HFFc6 (cell line): Measurements from ENCODE around the gene EHBP1. TPM values are rescaled to one million over a fixed set of nuclear protein-coding genes. Genes with fewer than 3 reads are reported as not detected.

ENCODE experiments used
- DNase-seq: peaks from one replicate; pipeline ENCODE4 v3.0.0-alpha.2; 2018
- H3K27ac Mint-ChIP-seq: 2 replicates; pipeline ENCODE4 v1.8.0; 2020; ENCODE audit warnings: mild to moderate bottlenecking, mixed read lengths
- H3K27me3 Mint-ChIP-seq: 2 replicates; pipeline ENCODE4 v1.8.0; 2021; ENCODE audit warnings: mild to moderate bottlenecking, moderate library complexity, mixed read lengths; ENCODE audit not compliant: insufficient read depth
- H3K36me3 Mint-ChIP-seq: 2 replicates; pipeline ENCODE4 v1.8.0; 2021; ENCODE audit warnings: low read depth, mixed read lengths
- H3K4me1 Mint-ChIP-seq: 2 replicates; pipeline ENCODE4 v1.8.0; 2020; ENCODE audit warnings: low read depth, mixed read lengths
- H3K4me3 Mint-ChIP-seq: 2 replicates; pipeline ENCODE4 v1.8.0; 2020; ENCODE audit warnings: mild to moderate bottlenecking, moderate library complexity, mixed read lengths
- H3K9me3 Mint-ChIP-seq: 2 replicates; pipeline ENCODE4 v1.8.0; 2020; ENCODE audit warnings: mild to moderate bottlenecking, mixed read lengths
- total RNA-seq, 6 experiments: library from RNA; stranded (reverse); fragmentation: NEBNext Ultra II Directional; extraction: Animal tissue kit (Norgen Biotek cat#: 25700); gene quantifications; 2 replicates in 1 of 6; 3 replicates in 5 of 6; pipeline ENCODE4 v1.2.3, GENCODE V29; 2021
- TF ChIP-seq, protein P1 (sequence below): fragments of 200-600 bp; sonication (generic); IDR thresholded peaks from 2 replicates; pipeline ENCODE4 v1.5.0; 2021; ENCODE audit warnings: antibody characterized with exemption, mild to moderate bottlenecking

The EHBP1 gene
- total RNA-seq, 6 experiments from 2014 or later = 72.7 to 87.3 (median 80.6) TPM

DNA sequence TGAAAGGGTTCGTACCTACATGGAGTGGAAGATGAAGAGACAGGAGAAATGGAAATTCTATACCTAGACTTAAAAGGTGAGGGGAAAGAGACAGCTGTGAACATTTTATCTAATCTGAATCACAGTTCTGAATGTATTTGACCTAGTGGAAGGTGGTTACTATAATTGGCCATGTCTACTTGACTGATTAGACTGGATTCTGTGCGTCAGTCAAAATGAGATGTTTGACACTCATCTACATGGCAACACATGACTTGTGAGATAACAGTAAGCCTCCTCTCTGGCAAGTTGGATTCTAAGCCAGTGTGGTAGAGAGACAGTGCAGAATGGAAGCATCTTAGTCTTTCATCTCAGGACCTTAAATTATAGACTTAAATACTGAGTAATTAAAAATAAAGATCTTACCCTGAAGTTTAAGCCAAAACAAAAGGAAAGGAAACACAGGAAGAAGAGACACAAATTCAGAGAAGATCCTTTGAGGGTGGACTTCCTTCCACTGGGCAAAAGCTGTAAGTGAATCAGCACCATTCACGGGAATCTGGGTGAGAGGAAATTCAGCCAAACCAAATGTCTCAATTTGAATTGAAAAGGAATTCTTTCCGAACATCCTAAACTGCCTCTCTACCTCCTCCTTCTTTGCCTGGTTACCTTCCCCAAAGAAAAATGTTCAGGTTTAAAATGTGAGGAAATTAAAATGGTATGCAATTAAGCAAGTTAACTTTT is 121.6 kb downstream of the EHBP1 start:
- peaks cover 28% of the 10 kb centered on the region for H3K36me3 Mint-ChIP-seq
- no peak for DNase-seq
- no peaks in the 10 kb centered on the region for H3K27me3 Mint-ChIP-seq
- H3K9me3 Mint-ChIP-seq = no peaks in the 10 kb centered on the region; the same call in 1 of the 2 replicates
- peaks cover 41% of the 10 kb centered on the region for H3K4me1 Mint-ChIP-seq
- H3K27ac Mint-ChIP-seq = peak overlapping the region; percentile 67
- TF ChIP-seq, protein P1, sequence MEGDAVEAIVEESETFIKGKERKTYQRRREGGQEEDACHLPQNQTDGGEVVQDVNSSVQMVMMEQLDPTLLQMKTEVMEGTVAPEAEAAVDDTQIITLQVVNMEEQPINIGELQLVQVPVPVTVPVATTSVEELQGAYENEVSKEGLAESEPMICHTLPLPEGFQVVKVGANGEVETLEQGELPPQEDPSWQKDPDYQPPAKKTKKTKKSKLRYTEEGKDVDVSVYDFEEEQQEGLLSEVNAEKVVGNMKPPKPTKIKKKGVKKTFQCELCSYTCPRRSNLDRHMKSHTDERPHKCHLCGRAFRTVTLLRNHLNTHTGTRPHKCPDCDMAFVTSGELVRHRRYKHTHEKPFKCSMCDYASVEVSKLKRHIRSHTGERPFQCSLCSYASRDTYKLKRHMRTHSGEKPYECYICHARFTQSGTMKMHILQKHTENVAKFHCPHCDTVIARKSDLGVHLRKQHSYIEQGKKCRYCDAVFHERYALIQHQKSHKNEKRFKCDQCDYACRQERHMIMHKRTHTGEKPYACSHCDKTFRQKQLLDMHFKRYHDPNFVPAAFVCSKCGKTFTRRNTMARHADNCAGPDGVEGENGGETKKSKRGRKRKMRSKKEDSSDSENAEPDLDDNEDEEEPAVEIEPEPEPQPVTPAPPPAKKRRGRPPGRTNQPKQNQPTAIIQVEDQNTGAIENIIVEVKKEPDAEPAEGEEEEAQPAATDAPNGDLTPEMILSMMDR = no peak
- peak overlapping the region; percentile 60; the same call in 1 of the 2 replicates for H3K4me3 Mint-ChIP-seq

DNA sequence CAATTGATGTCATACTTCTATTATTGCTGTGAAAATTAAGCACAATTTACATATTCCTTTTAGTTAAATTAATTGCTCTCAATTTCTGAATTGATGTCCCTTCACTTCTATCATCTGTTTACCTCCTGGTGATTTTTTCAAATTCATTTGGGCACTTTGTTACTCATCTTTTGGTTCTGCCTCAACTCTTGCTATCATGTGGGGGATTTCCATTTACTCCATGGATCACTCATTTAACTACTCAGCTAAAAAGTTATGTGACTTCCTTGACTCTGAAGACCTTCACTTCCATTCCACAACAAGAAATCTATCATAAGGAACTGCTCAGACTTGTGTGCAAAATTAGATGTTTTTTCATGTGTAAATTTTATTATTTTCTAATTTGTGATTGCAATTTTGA is 126.2 kb downstream of the EHBP1 start:
- Mint-ChIP-seq H3K9me3 (no peaks in the 10 kb centered on the region; the same call in 1 of the 2 replicates), H3K36me3 (peaks cover 52% of the 10 kb centered on the region), H3K27me3 (no peaks in the 10 kb centered on the region), H3K27ac (no peak overlapping the region), H3K4me1 (peaks cover 7% of the 10 kb centered on the region), H3K4me3 (no peak overlapping the region)
- DNase-seq = no peak
- TF ChIP-seq, protein P1 = no peak

DNA sequence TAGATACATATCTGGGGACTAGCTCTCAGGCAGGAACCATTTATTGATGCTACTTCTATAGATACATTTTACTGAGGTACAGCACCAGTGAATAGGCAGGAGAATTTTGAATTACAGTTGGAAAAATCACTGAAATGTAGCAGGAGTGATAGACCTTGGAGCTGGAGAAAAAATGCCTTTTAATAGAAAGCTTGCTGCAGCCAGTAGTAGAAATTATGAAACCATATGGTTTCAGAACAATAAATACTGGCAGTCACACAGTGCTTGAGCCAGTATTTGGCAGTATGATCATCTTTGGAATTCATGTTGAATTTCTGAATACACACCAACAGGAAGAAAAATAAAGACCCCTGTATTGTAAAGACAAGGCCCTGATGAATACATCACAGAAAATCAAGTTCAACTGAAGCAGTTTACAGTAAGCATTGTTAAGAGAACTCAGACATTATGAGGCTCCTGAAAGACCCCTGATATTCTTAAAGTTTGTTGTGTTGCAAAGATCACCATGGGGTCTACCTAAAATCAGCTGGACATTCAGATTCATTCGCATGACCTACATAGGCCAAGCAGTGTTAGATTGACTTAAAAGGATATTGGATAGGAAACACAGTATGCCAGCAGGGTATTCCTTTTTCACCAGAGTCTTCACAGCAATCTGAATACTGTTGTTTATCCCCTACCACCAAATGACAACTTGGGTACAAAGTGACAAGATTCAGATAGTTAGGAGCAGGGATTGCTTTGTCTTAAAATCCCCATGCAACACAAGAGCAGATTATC is 139.0 kb downstream of the EHBP1 start:
- no peak for DNase-seq
- Mint-ChIP-seq H3K4me1 (no peaks in the 10 kb centered on the region), H3K9me3 (peaks cover 9% of the 10 kb centered on the region), H3K27ac (no peak overlapping the region), H3K36me3 (peaks cover 57% of the 10 kb centered on the region), H3K4me3 (no peak overlapping the region), H3K27me3 (no peaks in the 10 kb centered on the region)
- TF ChIP-seq, protein P1 = no peak

DNA sequence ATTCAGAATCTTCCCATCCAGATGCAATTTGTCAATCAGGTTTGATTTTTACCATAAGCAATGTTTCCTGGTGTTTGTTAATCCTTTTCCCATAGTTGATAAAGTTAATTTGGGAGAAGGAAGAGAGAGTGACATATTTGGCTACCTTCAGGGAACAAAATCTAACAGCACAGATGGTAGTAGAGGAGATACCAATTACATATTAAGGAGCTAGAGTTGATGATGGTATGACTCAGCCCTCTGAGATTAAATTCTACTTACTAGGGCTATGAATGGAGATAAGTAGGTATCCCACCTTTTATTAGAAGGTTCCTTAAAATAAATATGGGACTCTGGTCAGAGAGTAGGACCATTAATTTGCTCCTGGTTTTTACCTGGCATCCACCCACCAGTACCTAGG is 139.7 kb downstream of the EHBP1 start:
- H3K36me3 Mint-ChIP-seq = peaks cover 61% of the 10 kb centered on the region
- H3K27ac Mint-ChIP-seq = no peak overlapping the region
- H3K27me3 Mint-ChIP-seq = no peaks in the 10 kb centered on the region
- no peak overlapping the region for H3K4me3 Mint-ChIP-seq
- no peaks in the 10 kb centered on the region for H3K4me1 Mint-ChIP-seq
- no peak for DNase-seq
- TF ChIP-seq, protein P1 = no peak
- H3K9me3 Mint-ChIP-seq = peaks cover 9% of the 10 kb centered on the region

DNA sequence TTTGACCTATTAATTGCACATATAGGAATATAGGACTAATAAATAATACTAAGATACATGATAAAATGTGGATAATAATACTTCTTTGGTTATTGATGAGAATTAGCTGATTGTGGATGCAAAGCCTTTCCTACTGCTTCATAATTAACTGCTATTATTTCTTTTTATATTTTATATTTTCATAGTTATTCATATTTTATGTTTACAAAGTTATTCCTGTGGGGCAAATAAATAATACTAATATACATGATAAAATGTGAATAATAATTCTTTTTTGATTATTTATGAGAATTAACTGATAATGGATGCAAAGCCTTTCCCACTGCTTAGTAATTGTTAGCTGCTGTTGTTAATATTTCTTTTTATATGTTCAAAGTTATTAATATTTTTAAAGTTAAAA is 146.7 kb downstream of the EHBP1 start:
- H3K27ac Mint-ChIP-seq = no peak overlapping the region
- H3K27me3 Mint-ChIP-seq = no peaks in the 10 kb centered on the region; the same call in none of the 2 replicates
- TF ChIP-seq, protein P1 = no peak
- H3K9me3 Mint-ChIP-seq = peaks cover 5% of the 10 kb centered on the region; the same call in 1 of the 2 replicates
- no peak overlapping the region for H3K4me3 Mint-ChIP-seq
- DNase-seq = no peak
- no peaks in the 10 kb centered on the region; the same call in 1 of the 2 replicates for H3K4me1 Mint-ChIP-seq
- peaks cover 38% of the 10 kb centered on the region for H3K36me3 Mint-ChIP-seq
